A673 (cell line): ENCODE results near the gene CASTOR2.
"Not testable (repeated sequence)": the region's sequence is repeated elsewhere in the genome, so short reads cannot be mapped to it uniquely, and the experiment has no call there.

Experiments used
- EZH2 ChIP-seq: fragments of 200-600 bp; sonication (generic); IDR thresholded peaks from 2 replicates; pipeline ENCODE4 v1.6.1; 2017; ENCODE audit warnings: borderline replicate concordance, low read depth, mild to moderate bottlenecking, mixed read lengths, antibody characterized with exemption, low read length; ENCODE audit not compliant: poor library complexity, severe bottlenecking
- TF ChIP-seq, protein P1 (sequence below): fragments of 300-800, 200-600 bp; sonication (generic); conservative IDR thresholded peaks from 2 replicates; pipeline ENCODE4 v1.5.1; 2017; ENCODE audit warnings: low read depth, mild to moderate bottlenecking, antibody characterized with exemption, low read length, moderate library complexity, mixed read lengths

DNA sequence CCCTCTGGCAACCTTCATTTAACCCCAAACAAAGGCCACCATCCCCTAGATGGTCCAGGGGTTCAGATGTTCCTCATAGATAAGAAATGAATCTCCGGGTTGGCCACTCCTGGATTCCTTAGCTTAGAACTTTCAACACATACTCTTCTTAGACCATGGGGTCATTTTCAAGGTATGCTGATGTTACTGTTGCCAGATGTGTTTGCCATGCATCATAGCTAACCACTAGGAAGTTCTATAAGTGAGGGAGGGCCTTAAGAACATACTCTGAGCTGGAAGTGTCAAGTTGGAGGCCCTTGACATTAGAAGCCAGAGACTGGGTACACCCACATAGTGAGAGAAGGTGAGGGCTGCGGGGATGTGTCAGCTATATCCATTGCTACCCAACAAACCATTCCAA, 6.2 kb upstream of the CASTOR2 start:
- TF ChIP-seq, protein P1, sequence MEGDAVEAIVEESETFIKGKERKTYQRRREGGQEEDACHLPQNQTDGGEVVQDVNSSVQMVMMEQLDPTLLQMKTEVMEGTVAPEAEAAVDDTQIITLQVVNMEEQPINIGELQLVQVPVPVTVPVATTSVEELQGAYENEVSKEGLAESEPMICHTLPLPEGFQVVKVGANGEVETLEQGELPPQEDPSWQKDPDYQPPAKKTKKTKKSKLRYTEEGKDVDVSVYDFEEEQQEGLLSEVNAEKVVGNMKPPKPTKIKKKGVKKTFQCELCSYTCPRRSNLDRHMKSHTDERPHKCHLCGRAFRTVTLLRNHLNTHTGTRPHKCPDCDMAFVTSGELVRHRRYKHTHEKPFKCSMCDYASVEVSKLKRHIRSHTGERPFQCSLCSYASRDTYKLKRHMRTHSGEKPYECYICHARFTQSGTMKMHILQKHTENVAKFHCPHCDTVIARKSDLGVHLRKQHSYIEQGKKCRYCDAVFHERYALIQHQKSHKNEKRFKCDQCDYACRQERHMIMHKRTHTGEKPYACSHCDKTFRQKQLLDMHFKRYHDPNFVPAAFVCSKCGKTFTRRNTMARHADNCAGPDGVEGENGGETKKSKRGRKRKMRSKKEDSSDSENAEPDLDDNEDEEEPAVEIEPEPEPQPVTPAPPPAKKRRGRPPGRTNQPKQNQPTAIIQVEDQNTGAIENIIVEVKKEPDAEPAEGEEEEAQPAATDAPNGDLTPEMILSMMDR, result not testable (repeated sequence)
- not testable (repeated sequence) for TF ChIP-seq EZH2
